Activated naive CD8-positive, alpha-beta T cell (primary cell): ENCODE data around the gene USB1.
"Not testable (repeated sequence)": the region's sequence is repeated elsewhere in the genome, so short reads cannot be mapped to it uniquely, and the experiment has no call there.

Source experiments
- H3K27ac Mint-ChIP-seq: one replicate; pipeline ENCODE4 v1.8.0; 2021; ENCODE audit warnings: mixed read lengths
- H3K27me3 Mint-ChIP-seq: one replicate; pipeline ENCODE4 v1.8.0; 2021; ENCODE audit warnings: mixed read lengths
- H3K36me3 Mint-ChIP-seq: one replicate; pipeline ENCODE4 v1.8.0; 2021; ENCODE audit warnings: mixed read lengths
- H3K4me1 Mint-ChIP-seq: one replicate; pipeline ENCODE4 v1.8.0; 2021; ENCODE audit warnings: low read depth, mixed read lengths
- H3K4me3 Mint-ChIP-seq: one replicate; pipeline ENCODE4 v1.8.0; 2021; ENCODE audit warnings: mild to moderate bottlenecking, mixed read lengths
- H3K9me3 Mint-ChIP-seq: one replicate; pipeline ENCODE4 v1.8.0; 2021; ENCODE audit warnings: low read depth, mixed read lengths

The USB1 gene

GRCh38 chr16:57962756-57963155 is 38.5 kb upstream of the USB1 start:
- Mint-ChIP-seq H3K4me1 (no peaks in the 10 kb centered on the region), H3K36me3 (no peaks in the 10 kb centered on the region), H3K4me3 (no peak overlapping the region), H3K27me3 (no peaks in the 10 kb centered on the region), H3K9me3 (no peaks in the 10 kb centered on the region), H3K27ac (no peak overlapping the region)

- H3K4me1 Mint-ChIP-seq: no peaks in the 10 kb centered on the region
- H3K27ac Mint-ChIP-seq: no peak overlapping the region
- H3K4me3 Mint-ChIP-seq: no peak overlapping the region
- no peaks in the 10 kb centered on the region for H3K9me3 Mint-ChIP-seq
- H3K27me3 Mint-ChIP-seq: no peaks in the 10 kb centered on the region
- H3K36me3 Mint-ChIP-seq: no peaks in the 10 kb centered on the region
Measured at GRCh38 chr16:57964157-57964700, 37.0 kb upstream of the USB1 start.

- Mint-ChIP-seq H3K27me3 (no peaks in the 10 kb centered on the region), H3K4me1 (no peaks in the 10 kb centered on the region), H3K4me3 (no peak overlapping the region), H3K9me3 (no peaks in the 10 kb centered on the region), H3K36me3 (no peaks in the 10 kb centered on the region), H3K27ac (no peak overlapping the region)
Measured at GRCh38 chr16:57966204-57966771, 34.9 kb upstream of the USB1 start.

GRCh38 chr16:57966986-57967385 is 34.2 kb upstream of the USB1 start:
- Mint-ChIP-seq H3K9me3 (no peaks in the 10 kb centered on the region), H3K27me3 (no peaks in the 10 kb centered on the region), H3K27ac (no peak overlapping the region)

GRCh38 chr16:57967916-57968315 is 33.3 kb upstream of the USB1 start:
- Mint-ChIP-seq H3K9me3 (no peaks in the 10 kb centered on the region), H3K4me3 (no peak overlapping the region), H3K27me3 (no peaks in the 10 kb centered on the region), H3K4me1 (no peaks in the 10 kb centered on the region), H3K27ac (no peak overlapping the region), H3K36me3 (no peaks in the 10 kb centered on the region)

More at GRCh38 chr16:57966986-57967385, 34.2 kb upstream of the USB1 start:
- H3K36me3 Mint-ChIP-seq: no peaks in the 10 kb centered on the region
- no peak overlapping the region for H3K4me3 Mint-ChIP-seq
- no peaks in the 10 kb centered on the region for H3K4me1 Mint-ChIP-seq

GRCh38 chr16:57969451-57970123 is 31.6 kb upstream of the USB1 start:
- Mint-ChIP-seq H3K36me3 (no peaks in the 10 kb centered on the region), H3K27me3 (no peaks in the 10 kb centered on the region), H3K27ac (no peak overlapping the region), H3K9me3 (no peaks in the 10 kb centered on the region), H3K4me3 (no peak overlapping the region), H3K4me1 (no peaks in the 10 kb centered on the region)

GRCh38 chr16:57970319-57970718 is 30.9 kb upstream of the USB1 start:
- no peaks in the 10 kb centered on the region for H3K36me3 Mint-ChIP-seq
- H3K27me3 Mint-ChIP-seq: no peaks in the 10 kb centered on the region
- H3K9me3 Mint-ChIP-seq: no peaks in the 10 kb centered on the region
- H3K4me1 Mint-ChIP-seq: no peaks in the 10 kb centered on the region
- no peak overlapping the region for H3K4me3 Mint-ChIP-seq
- H3K27ac Mint-ChIP-seq: no peak overlapping the region

GRCh38 chr16:57970970-57971369 is 30.2 kb upstream of the USB1 start, which contains the start of gene CNGB1:
Gene CNGB1, minus strand, starts transcription at chr16:57971128. Its CDS starts 3,842 bp downstream, at chr16:57967286.
- Mint-ChIP-seq H3K36me3 (no peaks in the 10 kb centered on the region), H3K27me3 (no peaks in the 10 kb centered on the region), H3K27ac (no peak within 1 kb of the TSS), H3K9me3 (no peaks in the 10 kb centered on the region), H3K4me1 (no peaks in the 10 kb centered on the region), H3K4me3 (no peak within 1 kb of the TSS)

- no peak overlapping the region for H3K27ac Mint-ChIP-seq
- H3K4me1 Mint-ChIP-seq: no peaks in the 10 kb centered on the region
- no peaks in the 10 kb centered on the region for H3K9me3 Mint-ChIP-seq
- H3K36me3 Mint-ChIP-seq: no peaks in the 10 kb centered on the region
- no peak overlapping the region for H3K4me3 Mint-ChIP-seq
- no peaks in the 10 kb centered on the region for H3K27me3 Mint-ChIP-seq
Measured at GRCh38 chr16:57971848-57972247, 29.4 kb upstream of the USB1 start.

GRCh38 chr16:57972306-57972705 is 28.9 kb upstream of the USB1 start:
- no peak overlapping the region for H3K4me3 Mint-ChIP-seq
- H3K27me3 Mint-ChIP-seq: no peaks in the 10 kb centered on the region
- H3K4me1 Mint-ChIP-seq: no peaks in the 10 kb centered on the region
- no peaks in the 10 kb centered on the region for H3K36me3 Mint-ChIP-seq
- no peaks in the 10 kb centered on the region for H3K9me3 Mint-ChIP-seq
- H3K27ac Mint-ChIP-seq: no peak overlapping the region

- Mint-ChIP-seq H3K4me1 (no peaks in the 10 kb centered on the region), H3K36me3 (no peaks in the 10 kb centered on the region), H3K4me3 (no peak overlapping the region), H3K27me3 (no peaks in the 10 kb centered on the region), H3K27ac (no peak overlapping the region), H3K9me3 (no peaks in the 10 kb centered on the region)
Measured at GRCh38 chr16:57976331-57976796, 24.8 kb upstream of the USB1 start.

- Mint-ChIP-seq H3K27me3 (no peaks in the 10 kb centered on the region), H3K9me3 (no peaks in the 10 kb centered on the region), H3K27ac (no peak overlapping the region), H3K4me1 (no peaks in the 10 kb centered on the region), H3K4me3 (no peak overlapping the region), H3K36me3 (no peaks in the 10 kb centered on the region)
Measured at GRCh38 chr16:57977418-57978069, 23.7 kb upstream of the USB1 start.

- H3K27me3 Mint-ChIP-seq, H3K4me3 Mint-ChIP-seq, H3K36me3 Mint-ChIP-seq, H3K27ac Mint-ChIP-seq, H3K4me1 Mint-ChIP-seq, H3K9me3 Mint-ChIP-seq: not testable (repeated sequence)
Measured at GRCh38 chr16:57978070-57978465, 23.1 kb upstream of the USB1 start.

GRCh38 chr16:57979006-57979585 is 22.1 kb upstream of the USB1 start:
- Mint-ChIP-seq H3K9me3 (no peaks in the 10 kb centered on the region), H3K27me3 (no peaks in the 10 kb centered on the region), H3K4me1 (peaks cover under 1% of the 10 kb centered on the region), H3K4me3 (no peak overlapping the region), H3K36me3 (no peaks in the 10 kb centered on the region), H3K27ac (no peak overlapping the region)

- H3K36me3 Mint-ChIP-seq: no peaks in the 10 kb centered on the region
- H3K27ac Mint-ChIP-seq: no peak overlapping the region
Measured at GRCh38 chr16:57981636-57982035, 19.6 kb upstream of the USB1 start.

More at GRCh38 chr16:57981636-57982035, 19.6 kb upstream of the USB1 start:
- Mint-ChIP-seq H3K9me3 (no peaks in the 10 kb centered on the region), H3K4me1 (peaks cover 6% of the 10 kb centered on the region), H3K4me3 (no peak overlapping the region), H3K27me3 (no peaks in the 10 kb centered on the region)
